ENCODE data around the gene WWOX. TPM values are rescaled to one million over a fixed set of nuclear protein-coding genes. Genes with fewer than 3 reads are reported as not detected.

Gene WWOX
- total and polyA plus RNA-seq, 2 of the 13 experiments (the other 11 are each of a cell fraction or from before 2014, with no cell fraction given), result 9.1 to 37.4 TPM

GRCh38 chr16:78759596-78759995 is 660.1 kb downstream of the WWOX start:
- FAIRE-seq (no peak), DNase-seq (ENCODE audit: low spot score) (no peak), ATAC-seq (no peak)
- POLR2A ChIA-PET, result no interaction called here
- Histone ChIP-seq H3K4me1 (ENCODE audit: insufficient read depth, low read length) (peaks cover 40% of the 10 kb centered on the region), H3K4me2 (ENCODE audit: low read depth, low read length) (no peak overlapping the region), H3K27me3 (ENCODE audit: control insufficient read depth in 1 of 2, insufficient read depth in 2 of 2, low read length in 2 of 2) (no peaks in the 10 kb centered on the region), H3K9ac (ENCODE audit: insufficient read depth, low read depth, low read length) (no peak overlapping the region), H3K4me3 (replicated peaks in 1 of 3; ENCODE audit: insufficient read depth in 1 of 3, low read depth in 2 of 3, low read length in 3 of 3) (no peak overlapping the region), H2AFZ (ENCODE audit: low read length) (no peak overlapping the region), H3K79me2 (ENCODE audit: insufficient read depth, low read length) (no peaks in the 10 kb centered on the region), H3K27ac (ENCODE audit: extremely low read length, insufficient read depth, low read length) (no peak overlapping the region), H4K20me1 (ENCODE audit: insufficient read depth, low read length) (no peaks in the 10 kb centered on the region), H3K9me3 (ENCODE audit: low read length) (no peaks in the 10 kb centered on the region), H3K36me3 (replicated peaks in 1 of 2; ENCODE audit: control insufficient read depth in 1 of 2, insufficient read depth in 2 of 2, low read length in 2 of 2) (no peaks in the 10 kb centered on the region)
- no TSS peak for BruUV-seq (replicated peaks)
- intact Hi-C loops (cut with micrococcal nuclease; ENCODE audit: unreplicated experiment), result no loop called here
- in situ Hi-C loops (cut with HindIII; ENCODE audit: extremely low pct_ligation_motif_present, low pct_unique_long_range_greater_than_20kb), result loop anchor here (25.0 kb wide), 1 partner anchor 647 kb away; no protein-coding TSS in a partner anchor
- WGBS (ENCODE audit: low lambda C conversion rate), result 96% methylated on average over 2 of the region's 2 CpGs
- TF ChIP-seq KLF13 (CRISPR knock-in tag; IDR thresholded peaks at IDR 0.05) (no peak), ZFP36L2 (CRISPR knock-in tag; IDR thresholded peaks at IDR 0.05) (no peak), ZNF691 (CRISPR knock-in tag; IDR thresholded peaks at IDR 0.05; ENCODE audit: borderline replicate concordance, low read depth) (no peak), REXO4 (CRISPR knock-in tag; IDR thresholded peaks at IDR 0.05; ENCODE audit: borderline replicate concordance) (no peak), ZNF12 (CRISPR knock-in tag; IDR thresholded peaks at IDR 0.05) (no peak), SIN3A (IDR thresholded peaks at IDR 0.05; ENCODE audit: borderline replicate concordance, low read depth, low read length) (no peak), ZNF563 (CRISPR knock-in tag; IDR thresholded peaks at IDR 0.05) (no peak), ZBTB42 (CRISPR knock-in tag; IDR thresholded peaks at IDR 0.05) (no peak), ZBTB37 (CRISPR knock-in tag; IDR thresholded peaks at IDR 0.05) (no peak), CENPBD1 (CRISPR knock-in tag; IDR thresholded peaks at IDR 0.05; ENCODE audit: borderline replicate concordance, low read depth) (no peak), FOXO1 (CRISPR knock-in tag; IDR thresholded peaks at IDR 0.05) (no peak), GTF2F1 (IDR thresholded peaks at IDR 0.05; ENCODE audit: low read length) (no peak), ZNF746 (CRISPR knock-in tag; IDR thresholded peaks at IDR 0.05) (no peak), ZNF136 (CRISPR knock-in tag; IDR thresholded peaks at IDR 0.05; ENCODE audit: low read depth) (no peak), IKZF1 (IDR thresholded peaks at IDR 0.05) (no peak), MBD4 (IDR thresholded peaks at IDR 0.05; ENCODE audit: borderline replicate concordance, low read length) (no peak), ATF4 (CRISPR knock-in tag; IDR thresholded peaks at IDR 0.05) (no peak), ZNF737 (CRISPR knock-in tag; IDR thresholded peaks at IDR 0.05; ENCODE audit: borderline replicate concordance) (no peak)
- CTCF ChIA-PET (ENCODE audit: low intra/inter-chr PET ratio, low total read pairs), result no interaction called here
